PC-3 (cell line): ENCODE data around the gene LRCH1.

Experiments used
- EZH2phosphoT487 ChIP-seq: fragments of 300-600 bp; sonication (generic); IDR thresholded peaks from 2 replicates; pipeline ENCODE4 v1.6.1; 2018; ENCODE audit warnings: mild to moderate bottlenecking, antibody characterized with exemption, low read length, borderline replicate concordance
- TF ChIP-seq, protein P1 (sequence below): fragments of 300-600 bp; sonication (generic); conservative IDR thresholded peaks from 2 replicates; pipeline ENCODE4 v1.5.1; 2017; ENCODE audit warnings: antibody characterized with exemption, low read depth, mild to moderate bottlenecking, low read length

- TF ChIP-seq, protein P1, sequence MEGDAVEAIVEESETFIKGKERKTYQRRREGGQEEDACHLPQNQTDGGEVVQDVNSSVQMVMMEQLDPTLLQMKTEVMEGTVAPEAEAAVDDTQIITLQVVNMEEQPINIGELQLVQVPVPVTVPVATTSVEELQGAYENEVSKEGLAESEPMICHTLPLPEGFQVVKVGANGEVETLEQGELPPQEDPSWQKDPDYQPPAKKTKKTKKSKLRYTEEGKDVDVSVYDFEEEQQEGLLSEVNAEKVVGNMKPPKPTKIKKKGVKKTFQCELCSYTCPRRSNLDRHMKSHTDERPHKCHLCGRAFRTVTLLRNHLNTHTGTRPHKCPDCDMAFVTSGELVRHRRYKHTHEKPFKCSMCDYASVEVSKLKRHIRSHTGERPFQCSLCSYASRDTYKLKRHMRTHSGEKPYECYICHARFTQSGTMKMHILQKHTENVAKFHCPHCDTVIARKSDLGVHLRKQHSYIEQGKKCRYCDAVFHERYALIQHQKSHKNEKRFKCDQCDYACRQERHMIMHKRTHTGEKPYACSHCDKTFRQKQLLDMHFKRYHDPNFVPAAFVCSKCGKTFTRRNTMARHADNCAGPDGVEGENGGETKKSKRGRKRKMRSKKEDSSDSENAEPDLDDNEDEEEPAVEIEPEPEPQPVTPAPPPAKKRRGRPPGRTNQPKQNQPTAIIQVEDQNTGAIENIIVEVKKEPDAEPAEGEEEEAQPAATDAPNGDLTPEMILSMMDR = no peak
- no peak for TF ChIP-seq EZH2phosphoT487
Measured at GRCh38 chr13:46698910-46699460, 146.0 kb downstream of the LRCH1 start.
